ENCODE data around the gene FCGR2B.

GRCh38 chr1:161706482-161707347, 43.8 kb downstream of the FCGR2B start, which contains the start of gene FCRLA:
- TF ChIP-seq CTCF (IDR thresholded peaks at IDR 0.05) = no peak
- no peak for TF ChIP-seq POLR2A (IDR thresholded peaks at IDR 0.05)
